ENCODE measurements around the gene LPP.
A peak's percentile ranks its signal among the peaks of the same experiment; 100 is the strongest.

The LPP gene

GRCh38 chr3:188343894-188344293 lies 189.9 kb downstream of the LPP start:
- DNase-seq: no peak

DNA sequence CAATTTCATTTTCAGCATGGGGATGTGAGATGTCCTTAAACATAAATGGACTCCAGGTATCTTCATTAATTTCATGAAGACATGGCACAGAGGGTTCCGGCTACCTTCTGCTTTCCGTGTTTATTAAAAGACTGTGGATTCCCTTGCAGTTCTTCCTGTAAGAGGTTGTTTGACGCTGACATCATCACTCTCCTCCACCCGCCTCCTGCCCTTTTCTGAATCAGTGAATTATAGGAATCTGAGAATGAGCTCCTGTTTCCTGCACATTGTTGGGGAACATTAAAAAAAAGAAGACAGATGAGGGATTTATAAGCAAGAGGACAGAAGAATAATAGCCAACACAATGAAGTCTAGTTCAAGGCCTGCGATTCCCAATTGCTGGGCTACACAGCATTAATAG lies 191.3 kb downstream of the LPP start:
- DNase-seq: no peak

GRCh38 chr3:188348435-188349244 lies 194.7 kb downstream of the LPP start:
- no peak for DNase-seq

DNA sequence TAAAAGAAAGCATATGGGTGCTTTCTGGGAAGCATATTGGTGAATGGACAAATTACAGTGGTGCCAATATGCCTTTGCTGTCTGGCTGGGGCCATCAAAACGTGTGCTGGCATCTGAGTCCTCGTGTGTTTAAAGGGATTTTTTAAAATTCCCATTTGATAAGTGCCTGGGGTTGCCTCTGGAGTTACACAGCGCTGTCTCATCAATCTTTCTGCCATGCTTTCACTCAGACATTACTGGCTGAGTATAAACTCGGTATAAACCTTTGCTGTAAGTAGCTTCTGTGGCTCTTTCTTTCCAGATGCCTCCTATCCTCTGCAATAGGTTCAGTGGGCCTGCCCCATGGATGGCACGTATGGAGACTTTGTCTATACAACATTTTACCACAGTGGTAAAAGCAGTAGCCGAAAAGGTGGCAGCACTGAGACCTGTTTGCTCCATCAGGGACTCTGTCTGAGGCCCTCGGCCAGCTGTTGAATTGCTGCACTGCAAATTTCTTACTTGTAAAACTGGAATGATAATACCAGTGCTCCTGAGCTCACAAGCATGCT lies 195.5 kb downstream of the LPP start:
- DNase-seq: no peak

GRCh38 chr3:188349933-188350332 lies 196.0 kb downstream of the LPP start:
- DNase-seq: no peak

DNA sequence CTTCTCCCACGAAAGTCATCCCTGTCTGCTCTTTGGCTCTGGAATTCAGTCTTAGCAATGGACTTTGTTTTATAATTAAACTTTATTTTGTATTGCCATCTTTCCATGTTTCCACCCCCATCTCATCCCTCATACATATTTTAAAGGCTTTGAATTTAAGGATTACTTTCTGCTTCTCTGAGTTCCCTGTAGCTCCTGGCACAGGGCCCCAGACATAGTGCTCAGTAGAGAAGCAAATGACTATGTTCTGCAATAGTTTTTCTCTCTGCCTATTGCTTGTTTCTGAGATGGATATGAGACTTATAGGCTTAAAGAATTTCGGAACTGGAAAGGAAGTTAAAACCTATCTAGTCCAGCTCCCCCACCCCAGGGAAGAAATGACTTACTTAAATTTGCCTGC lies 197.0 kb downstream of the LPP start:
- DNase-seq: no peak

GRCh38 chr3:188351648-188352047 lies 197.7 kb downstream of the LPP start:
- no peak for DNase-seq

DNA sequence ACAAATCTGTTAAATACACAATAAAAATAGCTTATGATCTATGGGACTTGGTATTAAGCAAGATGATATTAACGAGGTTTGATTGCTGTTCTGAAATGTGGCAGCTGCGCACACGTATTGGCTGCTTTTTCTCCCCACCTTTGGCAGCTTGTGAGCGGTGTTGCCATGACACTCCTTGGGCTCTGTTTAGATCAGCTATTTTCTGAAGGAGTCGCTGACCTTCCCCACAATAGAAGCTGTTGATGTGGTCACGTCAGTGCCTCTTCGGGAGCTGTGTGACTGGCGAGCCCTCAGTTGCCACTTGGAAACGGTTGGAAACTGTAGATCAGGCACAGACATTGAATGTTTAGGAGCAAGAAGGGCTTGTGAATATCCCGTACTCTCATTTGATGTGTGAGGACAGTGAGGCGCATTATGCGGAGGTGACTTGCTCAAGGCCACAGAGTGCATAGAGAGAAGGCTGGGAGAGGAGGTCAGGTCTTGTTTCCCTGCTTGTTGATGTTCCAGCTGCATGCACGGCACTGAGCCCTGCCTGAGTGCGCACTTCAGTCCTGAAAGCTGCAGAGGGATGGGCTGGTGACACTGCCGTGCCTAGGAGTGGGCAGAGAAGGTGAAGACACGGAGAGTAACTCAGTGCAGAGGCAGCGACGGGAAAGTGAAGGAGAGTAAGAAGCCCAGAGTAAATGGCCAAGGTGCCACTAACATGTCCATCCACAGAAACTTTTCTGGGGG lies 198.4 kb downstream of the LPP start:
- no peak for DNase-seq

DNA sequence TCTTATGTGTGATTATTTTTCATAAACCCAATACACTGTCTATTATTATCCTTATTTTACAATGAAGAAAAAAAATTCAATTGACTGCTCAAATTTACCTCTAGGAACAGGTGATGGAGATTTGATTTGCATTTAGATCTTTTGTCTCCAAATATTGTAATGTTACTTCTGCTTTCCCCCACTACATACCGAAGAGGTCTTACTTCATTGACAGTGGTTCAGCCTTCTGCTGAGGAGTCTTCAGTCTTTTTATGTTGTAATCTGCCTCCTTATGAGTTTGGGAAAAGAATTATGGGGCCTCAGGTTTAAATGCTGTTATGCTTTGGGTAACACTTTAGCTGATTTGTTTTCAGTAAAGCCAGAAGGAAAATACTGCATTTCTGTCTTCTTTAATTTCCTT lies 199.5 kb downstream of the LPP start:
- DNase-seq: no peak

DNA sequence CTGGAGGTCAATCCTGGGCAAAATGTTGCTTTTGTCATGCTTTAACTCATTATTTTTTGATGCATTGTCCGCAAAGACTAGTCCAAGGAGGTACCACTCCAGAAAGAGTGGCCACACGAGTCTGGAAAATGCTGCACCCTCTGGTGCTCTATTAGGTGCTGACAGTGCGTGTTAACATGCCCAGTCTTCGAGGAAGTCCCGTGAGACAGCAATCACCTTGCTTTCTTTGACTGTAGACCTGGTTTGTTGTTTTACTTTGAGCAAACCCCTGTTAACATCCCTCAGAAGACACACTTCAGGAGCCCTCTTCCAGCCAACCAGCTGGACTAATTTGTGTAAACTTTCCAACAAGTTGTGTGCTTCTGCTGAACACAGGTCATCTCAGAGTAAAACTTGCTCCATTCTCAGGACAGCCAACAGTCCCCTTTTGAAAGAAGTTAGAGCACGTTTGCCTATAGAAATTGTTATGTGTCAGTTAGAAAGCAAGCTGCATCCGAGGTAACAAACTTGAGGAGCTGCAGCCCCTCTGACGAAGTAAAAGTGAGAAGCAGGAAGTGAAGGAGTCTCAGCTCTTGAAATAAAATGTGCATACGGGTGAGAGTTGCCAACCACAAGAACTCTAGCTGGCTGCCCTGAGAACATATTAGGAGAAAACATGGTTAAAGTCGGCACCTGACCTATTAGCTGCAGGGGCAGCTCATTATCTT lies 205.0 kb downstream of the LPP start:
- DNase-seq: peak; percentile 22

DNA sequence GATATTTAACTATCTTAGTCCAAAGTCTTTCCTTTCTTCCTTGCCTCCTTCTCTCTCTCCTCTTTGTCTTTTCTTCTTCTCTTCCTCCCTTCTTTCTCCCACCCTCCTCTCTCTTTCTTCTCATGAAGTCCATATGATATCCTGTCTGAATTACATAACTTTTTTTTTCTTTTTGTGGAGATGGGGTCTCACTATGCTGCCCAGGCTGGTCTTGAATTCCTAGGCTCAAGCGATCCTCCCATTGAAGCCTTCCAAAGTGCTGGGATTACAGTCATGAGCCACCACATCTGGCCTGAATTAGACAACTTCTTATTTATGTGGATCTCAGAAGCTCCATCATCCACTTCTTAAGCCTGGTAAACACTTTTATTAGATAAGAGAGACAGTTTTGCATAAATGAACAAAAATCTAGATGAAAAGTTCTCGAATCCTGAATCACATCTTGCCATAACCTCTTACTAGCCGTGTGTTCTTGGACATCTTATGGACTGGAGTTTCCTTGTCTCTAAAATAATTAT lies 206.5 kb downstream of the LPP start:
- no peak for DNase-seq

GRCh38 chr3:188361888-188362287 lies 207.9 kb downstream of the LPP start:
- no peak for DNase-seq

DNA sequence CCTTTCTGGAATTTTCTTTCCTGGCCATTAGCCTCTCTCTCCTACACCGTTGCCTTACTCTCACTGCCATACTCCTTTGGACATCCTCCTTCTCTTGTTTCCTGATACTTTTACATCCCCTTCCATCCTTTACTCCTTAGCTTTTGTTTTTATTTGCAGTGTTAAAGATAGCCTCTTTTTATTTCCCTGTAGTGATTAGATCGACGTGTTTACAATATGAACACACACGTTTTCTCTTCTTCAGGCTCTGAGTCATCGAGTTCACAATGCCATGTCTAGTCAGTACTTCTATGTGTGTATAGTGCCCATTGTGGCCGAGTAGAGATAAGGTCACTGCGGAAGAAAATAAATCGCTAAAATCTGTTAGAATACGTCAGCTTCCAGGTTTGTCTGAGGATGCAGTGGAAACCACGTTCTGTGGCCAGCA lies 208.5 kb downstream of the LPP start:
- no peak for DNase-seq

DNA sequence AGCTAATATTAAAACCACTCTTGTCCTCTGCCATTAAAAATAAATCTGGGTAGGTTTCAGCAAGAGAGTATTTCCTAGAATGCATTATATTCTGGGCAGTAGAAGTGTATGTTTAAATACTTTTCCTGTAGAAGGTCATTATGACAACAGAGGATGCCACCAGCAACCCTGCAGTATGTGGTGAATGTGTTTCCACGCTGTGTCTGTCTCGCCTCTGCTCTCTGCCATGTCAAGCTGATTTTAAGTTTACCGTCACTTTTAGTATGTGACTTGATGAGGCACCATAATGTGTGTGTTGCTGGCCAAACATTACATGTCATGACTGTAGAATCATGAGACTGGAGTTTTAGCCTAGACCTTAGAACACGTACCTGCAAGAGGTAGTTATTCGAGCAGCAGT lies 211.2 kb downstream of the LPP start:
- no peak for DNase-seq

DNA sequence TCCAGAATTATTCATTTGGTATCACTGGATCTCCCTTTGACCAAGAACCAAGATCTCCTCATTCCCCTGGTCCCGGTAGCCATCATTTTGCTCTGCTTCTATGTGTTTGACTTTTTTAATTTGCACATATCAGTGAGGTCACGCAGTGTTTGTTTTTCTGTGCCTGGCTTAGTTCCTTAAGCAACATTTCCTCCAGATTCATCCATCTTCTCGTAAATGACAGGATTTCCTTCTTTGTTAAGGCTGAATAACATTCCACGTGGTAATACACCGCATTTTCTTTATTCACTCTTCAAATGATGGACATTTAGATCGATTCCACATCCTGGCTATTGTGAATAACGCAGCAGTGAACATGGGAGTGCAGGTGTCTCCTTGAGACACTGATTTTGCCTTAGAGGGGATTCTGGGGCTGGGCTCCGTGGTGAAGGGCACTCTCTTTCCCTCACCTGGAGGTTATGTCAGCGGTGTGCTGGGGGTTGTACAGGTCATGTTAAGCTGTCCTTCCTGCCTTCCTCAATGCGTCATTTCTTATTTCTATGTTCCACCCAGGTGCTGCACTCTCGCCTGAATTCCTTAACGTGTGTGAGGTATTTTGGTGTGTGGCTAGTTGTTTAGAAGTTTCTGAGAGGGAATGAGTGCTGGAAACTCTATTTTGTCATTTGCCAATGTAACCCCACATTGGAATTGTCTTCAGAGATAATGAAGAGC lies 212.2 kb downstream of the LPP start:
- no peak for DNase-seq

DNA sequence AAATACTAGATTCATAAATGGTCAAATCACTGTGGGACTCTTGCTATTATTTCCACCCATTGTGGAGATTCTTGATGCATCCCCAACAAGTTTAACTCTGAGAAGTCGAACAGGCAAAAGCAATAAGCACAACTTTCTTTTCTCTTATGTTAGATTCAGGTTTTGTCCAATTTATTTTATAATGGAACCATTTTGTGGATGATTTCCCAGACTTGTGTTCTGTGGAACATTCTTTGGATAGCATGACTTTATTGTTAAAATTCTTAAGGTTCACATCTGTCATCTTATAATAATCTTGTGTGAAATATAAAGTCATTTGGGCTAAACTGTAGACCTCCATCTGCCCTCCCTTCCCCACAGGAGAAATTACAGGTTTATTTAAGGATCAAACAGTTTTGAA lies 213.7 kb downstream of the LPP start:
- no peak for DNase-seq

GRCh38 chr3:188369526-188369925 lies 215.6 kb downstream of the LPP start:
- DNase-seq: no peak

GRCh38 chr3:188370081-188370830 lies 216.3 kb downstream of the LPP start:
- peak; percentile 21 for DNase-seq

GRCh38 chr3:188378786-188379185 lies 224.8 kb downstream of the LPP start:
- no peak for DNase-seq

- DNase-seq: no peak
These were observed 226.3 kb downstream of the LPP start for GRCh38 chr3:188380252-188380651.

- no peak for DNase-seq
These were observed 226.8 kb downstream of the LPP start for GRCh38 chr3:188380722-188381121.

DNA sequence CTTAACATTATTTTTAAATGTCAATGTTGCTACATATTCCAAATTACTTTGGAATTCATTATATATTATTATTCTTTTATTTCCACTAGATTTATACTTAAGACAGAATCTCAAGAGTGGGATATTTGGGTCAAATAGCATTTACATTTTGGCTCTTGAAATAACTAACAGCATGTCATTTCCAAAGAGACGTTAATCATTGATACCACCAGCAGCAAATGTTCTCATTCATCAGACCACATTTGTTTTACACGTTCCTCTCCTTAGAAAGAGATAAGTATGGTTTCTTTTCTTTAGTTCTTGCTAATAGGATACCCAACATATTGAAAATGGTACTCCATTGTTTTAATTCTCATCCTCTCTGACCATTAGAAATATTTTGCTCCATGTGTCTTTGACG lies 229.8 kb downstream of the LPP start:
- DNase-seq: no peak
